ENCODE data around the gene C11orf16. TPM values are rescaled to one million over a fixed set of nuclear protein-coding genes. Genes with fewer than 3 reads are reported as not detected.
"Not testable (repeated sequence)": the region's sequence is repeated elsewhere in the genome, so short reads cannot be mapped to it uniquely, and the experiment has no call there.

The C11orf16 gene
- polyA plus RNA-seq, 1 experiment: not detected

GRCh38 chr11:8905528-8906165, 27.1 kb downstream of the C11orf16 start:
- no peak for DNase-seq (ENCODE audit: low read depth, low spot score)
- ChIA-PET CTCF (no interaction called here), POLR2A (no interaction called here)
- Histone ChIP-seq H3K27me3 (ENCODE audit: control insufficient read depth, insufficient read depth, low read length) (no peaks in the 10 kb centered on the region), H3K9me3 (ENCODE audit: control insufficient read depth, insufficient read depth, low read length) (no peaks in the 10 kb centered on the region), H3K27ac (ENCODE audit: low read depth, low read length) (no peak overlapping the region), H3K4me3 (ENCODE audit: low read depth, low read length) (no peak overlapping the region)
- TF ChIP-seq, protein P1, sequence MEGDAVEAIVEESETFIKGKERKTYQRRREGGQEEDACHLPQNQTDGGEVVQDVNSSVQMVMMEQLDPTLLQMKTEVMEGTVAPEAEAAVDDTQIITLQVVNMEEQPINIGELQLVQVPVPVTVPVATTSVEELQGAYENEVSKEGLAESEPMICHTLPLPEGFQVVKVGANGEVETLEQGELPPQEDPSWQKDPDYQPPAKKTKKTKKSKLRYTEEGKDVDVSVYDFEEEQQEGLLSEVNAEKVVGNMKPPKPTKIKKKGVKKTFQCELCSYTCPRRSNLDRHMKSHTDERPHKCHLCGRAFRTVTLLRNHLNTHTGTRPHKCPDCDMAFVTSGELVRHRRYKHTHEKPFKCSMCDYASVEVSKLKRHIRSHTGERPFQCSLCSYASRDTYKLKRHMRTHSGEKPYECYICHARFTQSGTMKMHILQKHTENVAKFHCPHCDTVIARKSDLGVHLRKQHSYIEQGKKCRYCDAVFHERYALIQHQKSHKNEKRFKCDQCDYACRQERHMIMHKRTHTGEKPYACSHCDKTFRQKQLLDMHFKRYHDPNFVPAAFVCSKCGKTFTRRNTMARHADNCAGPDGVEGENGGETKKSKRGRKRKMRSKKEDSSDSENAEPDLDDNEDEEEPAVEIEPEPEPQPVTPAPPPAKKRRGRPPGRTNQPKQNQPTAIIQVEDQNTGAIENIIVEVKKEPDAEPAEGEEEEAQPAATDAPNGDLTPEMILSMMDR (IDR thresholded peaks at IDR 0.05; ENCODE audit: low read depth, low read length): no peak

DNA sequence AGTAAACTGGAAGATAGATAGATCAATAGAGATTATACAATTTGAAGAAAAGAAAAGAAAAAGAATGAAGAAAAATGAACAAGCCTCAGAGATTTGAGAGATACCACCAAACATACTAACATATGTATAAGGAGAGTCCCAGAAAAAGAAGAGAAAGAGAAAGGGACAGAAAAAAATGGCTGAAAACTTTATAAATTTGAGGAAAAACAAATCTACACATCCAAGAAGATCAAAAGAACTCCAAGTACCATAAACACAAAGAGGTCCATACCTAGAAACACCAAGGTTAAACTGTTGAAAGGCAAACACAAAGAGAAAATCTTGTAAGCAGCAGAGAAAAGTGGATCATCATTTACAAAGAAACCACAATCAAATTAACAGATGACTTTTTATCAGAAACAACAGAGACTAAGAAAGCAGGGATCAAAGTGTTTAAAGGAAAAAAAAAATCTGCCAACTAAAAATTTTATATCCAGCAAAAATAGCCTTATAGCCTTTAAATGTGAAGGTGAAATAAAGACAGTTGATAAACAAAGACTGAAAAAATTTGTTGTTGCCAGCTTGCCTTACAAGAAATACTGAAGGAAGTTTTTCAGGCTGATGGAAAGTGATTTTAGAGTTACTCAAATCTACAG, 33.5 kb downstream of the C11orf16 start:
- ChIA-PET CTCF (no interaction called here), POLR2A (no interaction called here)
- no peak overlapping the region for H3K27ac ChIP-seq (ENCODE audit: low read depth, low read length)
- H3K27me3 ChIP-seq (ENCODE audit: control insufficient read depth, insufficient read depth, low read length): no peaks in the 10 kb centered on the region
- peaks cover 7% of the 10 kb centered on the region for H3K9me3 ChIP-seq (ENCODE audit: control insufficient read depth, insufficient read depth, low read length)
- TF ChIP-seq, protein P1 (IDR thresholded peaks at IDR 0.05; ENCODE audit: low read depth, low read length): no peak
- no peak for DNase-seq (ENCODE audit: low read depth, low spot score)
- H3K4me3 ChIP-seq (ENCODE audit: low read depth, low read length): no peak overlapping the region

DNA sequence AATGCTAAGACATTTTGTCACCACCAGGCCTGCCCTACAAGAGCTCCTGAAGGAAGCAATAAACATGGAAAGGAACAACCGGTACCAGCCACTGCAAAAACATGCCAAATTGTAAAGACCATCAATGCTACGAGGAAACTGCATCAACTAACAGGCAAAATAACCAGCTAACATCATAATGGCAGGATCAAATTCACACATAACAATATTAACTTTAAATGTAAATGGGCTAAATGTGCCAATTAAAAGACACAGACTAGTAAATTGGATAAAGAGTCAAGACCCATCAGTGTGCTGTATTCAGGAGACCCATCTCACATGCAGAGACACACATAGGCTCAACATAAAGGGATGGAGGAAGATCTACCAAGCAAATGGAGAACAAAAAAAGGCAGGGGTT, 41.6 kb downstream of the C11orf16 start:
- POLR2A ChIA-PET; CTCF ChIA-PET; H3K27ac ChIP-seq (ENCODE audit: low read depth, low read length); H3K4me3 ChIP-seq (ENCODE audit: low read depth, low read length); H3K27me3 ChIP-seq (ENCODE audit: control insufficient read depth, insufficient read depth, low read length); DNase-seq (ENCODE audit: low read depth, low spot score); H3K9me3 ChIP-seq (ENCODE audit: control insufficient read depth, insufficient read depth, low read length): not testable (repeated sequence)

- ChIA-PET CTCF (no interaction called here), POLR2A (no interaction called here)
- TF ChIP-seq, protein P1 (IDR thresholded peaks at IDR 0.05; ENCODE audit: low read depth, low read length): no peak
- no peak overlapping the region for H3K4me3 ChIP-seq (ENCODE audit: low read depth, low read length)
- H3K27me3 ChIP-seq (ENCODE audit: control insufficient read depth, insufficient read depth, low read length): peaks cover 2% of the 10 kb centered on the region
- no peak for DNase-seq (ENCODE audit: low read depth, low spot score)
- H3K27ac ChIP-seq (ENCODE audit: low read depth, low read length): no peak overlapping the region
- peaks cover 4% of the 10 kb centered on the region for H3K9me3 ChIP-seq (ENCODE audit: control insufficient read depth, insufficient read depth, low read length)
Measured at GRCh38 chr11:8886322-8886721, 46.4 kb downstream of the C11orf16 start.

- not testable (repeated sequence) for H3K4me3 ChIP-seq (ENCODE audit: low read depth, low read length); H3K9me3 ChIP-seq (ENCODE audit: control insufficient read depth, insufficient read depth, low read length); H3K27me3 ChIP-seq (ENCODE audit: control insufficient read depth, insufficient read depth, low read length); DNase-seq (ENCODE audit: low read depth, low spot score); H3K27ac ChIP-seq (ENCODE audit: low read depth, low read length)
- ChIA-PET CTCF (interaction anchor here (0.6 to 1.8 kb wide), 2 partner anchors 10 to 14 kb away, joined by 3 to 4 read pairs; no protein-coding TSS in a partner anchor), POLR2A (interaction anchor here (1.3 kb wide), 1 partner anchor 14 kb away, joined by 3 read pairs; no protein-coding TSS in a partner anchor)
Measured at GRCh38 chr11:8881585-8881984, 51.2 kb downstream of the C11orf16 start.

GRCh38 chr11:8878771-8879170, 54.0 kb downstream of the C11orf16 start:
- Histone ChIP-seq H3K27me3 (ENCODE audit: control insufficient read depth, insufficient read depth, low read length) (no peaks in the 10 kb centered on the region), H3K27ac (ENCODE audit: low read depth, low read length) (no peak overlapping the region), H3K4me3 (ENCODE audit: low read depth, low read length) (no peak overlapping the region), H3K9me3 (ENCODE audit: control insufficient read depth, insufficient read depth, low read length) (no peaks in the 10 kb centered on the region)
- ChIA-PET POLR2A (no interaction called here), CTCF (no interaction called here)
- no peak for DNase-seq (ENCODE audit: low read depth, low spot score)
- TF ChIP-seq, protein P1 (IDR thresholded peaks at IDR 0.05; ENCODE audit: low read depth, low read length): no peak

Measured in AG04450 (cell line).